DND-41 (cell line): ENCODE measurements around the gene MEIOB.
"Not testable (repeated sequence)": the region's sequence is repeated elsewhere in the genome, so short reads cannot be mapped to it uniquely, and the experiment has no call there.

ENCODE experiments used
- ATAC-seq: fragments of 200-7000 bp; cut with Tn5 transposase; 3 replicates; pipeline ENCODE4 v1.9.1; 2021; ENCODE audit warnings: low read depth; ENCODE audit not compliant: insufficient read depth
- DNase-seq: peaks from one replicate; pipeline ENCODE4 v3.0.0-alpha.2; 2020
- H2AFZ ChIP-seq: 2 replicates; pipeline ENCODE4 v1.6.0; 2012; ENCODE audit warnings: low read depth, low read length
- H3K27ac ChIP-seq: 2 replicates; pipeline ENCODE4 v1.5.1; 2012; ENCODE audit warnings: low read length, inconsistent platforms
- H3K27me3 ChIP-seq: fragments of 200-600 bp; sonication (generic); 2 replicates; pipeline ENCODE4 v1.6.0; 2012; ENCODE audit warnings: low read length, mild to moderate bottlenecking, inconsistent platforms; ENCODE audit not compliant: insufficient read depth, poor library complexity
- H3K36me3 ChIP-seq: 2 replicates; pipeline ENCODE4 v1.5.1; 2012; ENCODE audit warnings: low read length, inconsistent platforms; ENCODE audit not compliant: insufficient read depth
- H3K4me1 ChIP-seq: 2 replicates; pipeline ENCODE4 v1.5.1; 2012; ENCODE audit warnings: mild to moderate bottlenecking, low read length; ENCODE audit not compliant: insufficient read depth
- H3K4me2 ChIP-seq: 2 replicates; pipeline ENCODE4 v1.6.0; 2012; ENCODE audit warnings: mild to moderate bottlenecking, moderate library complexity, low read length, inconsistent platforms; ENCODE audit not compliant: insufficient read depth
- H3K4me3 ChIP-seq, 2 experiments: fragments of 200-600 bp in 1 of 2; shearing (Covaris generic) in 1 of 2; 2 replicates each; pipeline ENCODE4 v1.5.1; 2012 to 2016; ENCODE audit warnings: inconsistent platforms in 2 of 2, low read length in 2 of 2, mild to moderate bottlenecking in 2 of 2, low read depth in 1 of 2, moderate library complexity in 1 of 2
- H3K79me2 ChIP-seq: 2 replicates; pipeline ENCODE4 v1.6.0; 2012; ENCODE audit warnings: low read length, inconsistent platforms; ENCODE audit not compliant: insufficient read depth
- H3K9ac ChIP-seq: 2 replicates; pipeline ENCODE4 v1.6.0; 2012; ENCODE audit warnings: low read depth, mild to moderate bottlenecking, inconsistent platforms, low read length, moderate library complexity
- H3K9me3 ChIP-seq: 2 replicates; pipeline ENCODE4 v1.5.1; 2012; ENCODE audit warnings: low read length, moderate library complexity, mild to moderate bottlenecking, inconsistent platforms; ENCODE audit not compliant: insufficient read depth, severe bottlenecking
- H4K20me1 ChIP-seq: 2 replicates; pipeline ENCODE4 v1.6.0; 2012; ENCODE audit warnings: low read length; ENCODE audit not compliant: insufficient read depth
- EZH2 ChIP-seq: IDR thresholded peaks from 3 replicates; pipeline ENCODE4 v1.6.1; 2012; ENCODE audit warnings: borderline replicate concordance, low read depth, mild to moderate bottlenecking, moderate library complexity, low read length, inconsistent platforms; ENCODE audit not compliant: severe bottlenecking
- TF ChIP-seq, protein P1 (sequence below): IDR thresholded peaks from 2 replicates; pipeline ENCODE4 v1.5.1; 2012; ENCODE audit warnings: borderline replicate concordance, low read length, moderate library complexity, mild to moderate bottlenecking; ENCODE audit not compliant: poor library complexity, severe bottlenecking; ENCODE audit errors: extremely low read depth

The MEIOB gene, protein sequence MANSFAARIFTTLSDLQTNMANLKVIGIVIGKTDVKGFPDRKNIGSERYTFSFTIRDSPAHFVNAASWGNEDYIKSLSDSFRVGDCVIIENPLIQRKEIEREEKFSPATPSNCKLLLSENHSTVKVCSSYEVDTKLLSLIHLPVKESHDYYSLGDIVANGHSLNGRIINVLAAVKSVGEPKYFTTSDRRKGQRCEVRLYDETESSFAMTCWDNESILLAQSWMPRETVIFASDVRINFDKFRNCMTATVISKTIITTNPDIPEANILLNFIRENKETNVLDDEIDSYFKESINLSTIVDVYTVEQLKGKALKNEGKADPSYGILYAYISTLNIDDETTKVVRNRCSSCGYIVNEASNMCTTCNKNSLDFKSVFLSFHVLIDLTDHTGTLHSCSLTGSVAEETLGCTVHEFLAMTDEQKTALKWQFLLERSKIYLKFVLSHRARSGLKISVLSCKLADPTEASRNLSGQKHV

GRCh38 chr16:1871974-1872635, at the start of gene MEIOB:
Gene MEIOB (minus strand): TSS chr16:1872164. CDS start chr16:1868175, 3,989 bp downstream.
- no peak within 1 kb of the TSS for H3K4me3 ChIP-seq
- no peak for ATAC-seq
- no peaks in the 10 kb centered on the region for H3K9me3 ChIP-seq
- no peaks in the 10 kb centered on the region for H4K20me1 ChIP-seq
- no peaks in the 10 kb centered on the region for H3K27me3 ChIP-seq
- H3K4me2 ChIP-seq, result no peak within 1 kb of the TSS
- H3K27ac ChIP-seq, result no peak within 1 kb of the TSS
- H3K9ac ChIP-seq, result no peak within 1 kb of the TSS
- H3K4me1 ChIP-seq, result no peaks in the 10 kb centered on the region
- H2AFZ ChIP-seq, result no peak within 1 kb of the TSS
- TF ChIP-seq, protein P1, sequence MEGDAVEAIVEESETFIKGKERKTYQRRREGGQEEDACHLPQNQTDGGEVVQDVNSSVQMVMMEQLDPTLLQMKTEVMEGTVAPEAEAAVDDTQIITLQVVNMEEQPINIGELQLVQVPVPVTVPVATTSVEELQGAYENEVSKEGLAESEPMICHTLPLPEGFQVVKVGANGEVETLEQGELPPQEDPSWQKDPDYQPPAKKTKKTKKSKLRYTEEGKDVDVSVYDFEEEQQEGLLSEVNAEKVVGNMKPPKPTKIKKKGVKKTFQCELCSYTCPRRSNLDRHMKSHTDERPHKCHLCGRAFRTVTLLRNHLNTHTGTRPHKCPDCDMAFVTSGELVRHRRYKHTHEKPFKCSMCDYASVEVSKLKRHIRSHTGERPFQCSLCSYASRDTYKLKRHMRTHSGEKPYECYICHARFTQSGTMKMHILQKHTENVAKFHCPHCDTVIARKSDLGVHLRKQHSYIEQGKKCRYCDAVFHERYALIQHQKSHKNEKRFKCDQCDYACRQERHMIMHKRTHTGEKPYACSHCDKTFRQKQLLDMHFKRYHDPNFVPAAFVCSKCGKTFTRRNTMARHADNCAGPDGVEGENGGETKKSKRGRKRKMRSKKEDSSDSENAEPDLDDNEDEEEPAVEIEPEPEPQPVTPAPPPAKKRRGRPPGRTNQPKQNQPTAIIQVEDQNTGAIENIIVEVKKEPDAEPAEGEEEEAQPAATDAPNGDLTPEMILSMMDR, result no peak
- no peak for TF ChIP-seq EZH2
- no peaks in the 10 kb centered on the region for H3K36me3 ChIP-seq
- no peak for DNase-seq
- H3K79me2 ChIP-seq, result no peaks in the 10 kb centered on the region

DNA sequence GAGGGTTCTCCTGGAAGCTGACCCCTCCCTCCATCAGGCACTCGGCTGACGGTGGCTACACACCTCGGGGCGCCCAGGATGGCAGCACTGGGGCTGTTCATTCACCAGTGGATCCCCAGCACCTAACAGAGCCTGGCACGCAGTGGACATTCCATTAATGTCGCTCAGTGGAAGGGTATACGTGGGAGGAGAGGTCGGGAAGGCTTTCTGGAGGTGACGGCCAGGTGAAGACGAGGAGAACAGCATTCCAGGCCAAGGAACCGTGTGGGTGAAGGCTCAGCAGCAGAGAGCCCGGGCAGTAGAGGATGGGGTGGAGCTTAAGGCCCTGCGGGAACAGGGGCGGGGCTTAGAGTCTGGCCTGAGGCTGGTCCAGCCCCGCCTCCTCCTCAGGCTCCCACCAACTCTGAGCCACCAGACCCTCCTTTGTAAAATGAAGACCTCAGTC, 48.8 kb upstream of the MEIOB start:
- ATAC-seq (no peak), DNase-seq (no peak)

GRCh38 chr16:1920122-1920521, 48.2 kb upstream of the MEIOB start:
- not testable (repeated sequence) for H3K27me3 ChIP-seq, H3K79me2 ChIP-seq, H3K4me1 ChIP-seq, H3K4me3 ChIP-seq, H3K9me3 ChIP-seq, DNase-seq, H3K27ac ChIP-seq, H3K4me2 ChIP-seq, ATAC-seq, H2AFZ ChIP-seq, H3K9ac ChIP-seq, H3K36me3 ChIP-seq, H4K20me1 ChIP-seq

More for the DNA sequence above, 48.8 kb upstream of the MEIOB start:
- Histone ChIP-seq H3K27me3 (peaks cover 3% of the 10 kb centered on the region), H4K20me1 (no peaks in the 10 kb centered on the region), H3K4me1 (no peaks in the 10 kb centered on the region), H3K4me3 (no peak overlapping the region), H3K9ac (no peak overlapping the region), H2AFZ (no peak overlapping the region), H3K27ac (no peak overlapping the region), H3K4me2 (no peak overlapping the region), H3K9me3 (no peaks in the 10 kb centered on the region), H3K36me3 (no peaks in the 10 kb centered on the region), H3K79me2 (no peaks in the 10 kb centered on the region)
- TF ChIP-seq EZH2, result no peak
- TF ChIP-seq, protein P1, result no peak
